Spleen (tissue), 7 donors: ENCODE data around the gene RAB1A.

Source experiments
- POLR2A ChIP-seq, 3 donors: fragments of 450-650 bp; IDR thresholded peaks; one replicate each; pipeline ENCODE4 v1.5.1; 2017; ENCODE audit warnings: antibody characterized with exemption in 3 of 3, mild to moderate bottlenecking in 1 of 3
- POLR2AphosphoS5 ChIP-seq, 3 donors: sonication (generic); formaldehyde crosslinking; IDR thresholded peaks; one replicate each; pipeline ENCODE4 v1.5.1; 2017; ENCODE audit warnings: antibody characterized with exemption in 3 of 3
- TF ChIP-seq, protein P1 (sequence below), 11 experiments: fragments of 200-600 bp in 7 of 11; fragments of 450-650 bp in 4 of 11; sonication (generic) in 4 of 11; IDR thresholded peaks in 8 of 11; conservative IDR thresholded peaks in 3 of 11; 1 replicate in 7 of 11; 2 replicates in 4 of 11; pipeline versions ENCODE4 v1.4.0 to v1.8.0; 2016 to 2021; ENCODE audit warnings: antibody characterized with exemption in 11 of 11, inconsistent platforms in 4 of 11, mild to moderate bottlenecking in 1 of 11
- donor health status: DM: no; HTN: no; CAD: no; lungs with moderate emphysema.
- donor health status: DM: no; HTN: no; CAD: no.
- donor health status: DM: no; HTN: no; CAD: no.

DNA sequence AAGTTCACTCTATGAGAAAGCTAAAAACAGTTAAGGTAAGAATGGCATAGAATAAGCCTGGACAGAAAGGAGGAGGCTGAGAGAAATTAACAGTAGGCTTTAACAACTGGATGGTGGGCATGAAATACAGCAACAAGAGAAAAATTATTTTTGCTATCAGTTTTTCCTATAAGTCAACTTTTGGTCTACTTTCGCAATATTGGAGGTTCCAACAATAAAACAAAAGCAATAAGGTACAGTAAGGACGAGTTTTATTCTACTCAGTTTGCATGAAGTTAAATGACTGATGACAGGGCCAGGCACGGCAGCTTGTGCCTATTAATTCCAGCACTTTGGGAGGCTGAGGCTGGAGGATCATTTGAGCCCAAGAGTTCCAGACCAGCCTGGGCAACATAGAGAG, 17.3 kb downstream of the RAB1A start:
- TF ChIP-seq, protein P1, sequence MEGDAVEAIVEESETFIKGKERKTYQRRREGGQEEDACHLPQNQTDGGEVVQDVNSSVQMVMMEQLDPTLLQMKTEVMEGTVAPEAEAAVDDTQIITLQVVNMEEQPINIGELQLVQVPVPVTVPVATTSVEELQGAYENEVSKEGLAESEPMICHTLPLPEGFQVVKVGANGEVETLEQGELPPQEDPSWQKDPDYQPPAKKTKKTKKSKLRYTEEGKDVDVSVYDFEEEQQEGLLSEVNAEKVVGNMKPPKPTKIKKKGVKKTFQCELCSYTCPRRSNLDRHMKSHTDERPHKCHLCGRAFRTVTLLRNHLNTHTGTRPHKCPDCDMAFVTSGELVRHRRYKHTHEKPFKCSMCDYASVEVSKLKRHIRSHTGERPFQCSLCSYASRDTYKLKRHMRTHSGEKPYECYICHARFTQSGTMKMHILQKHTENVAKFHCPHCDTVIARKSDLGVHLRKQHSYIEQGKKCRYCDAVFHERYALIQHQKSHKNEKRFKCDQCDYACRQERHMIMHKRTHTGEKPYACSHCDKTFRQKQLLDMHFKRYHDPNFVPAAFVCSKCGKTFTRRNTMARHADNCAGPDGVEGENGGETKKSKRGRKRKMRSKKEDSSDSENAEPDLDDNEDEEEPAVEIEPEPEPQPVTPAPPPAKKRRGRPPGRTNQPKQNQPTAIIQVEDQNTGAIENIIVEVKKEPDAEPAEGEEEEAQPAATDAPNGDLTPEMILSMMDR (IDR thresholded peaks at IDR 0.05 in 8 of 11, conservative IDR thresholded peaks at IDR 0.05 in 3 of 11) = no peak
- TF ChIP-seq POLR2A (IDR thresholded peaks at IDR 0.05) (no peak), POLR2AphosphoS5 (IDR thresholded peaks at IDR 0.05) (no peak)
